ENCODE measurements around the gene PNPLA4. TPM values are rescaled to one million over a fixed set of nuclear protein-coding genes. Genes with fewer than 3 reads are reported as not detected.

The PNPLA4 gene, protein sequence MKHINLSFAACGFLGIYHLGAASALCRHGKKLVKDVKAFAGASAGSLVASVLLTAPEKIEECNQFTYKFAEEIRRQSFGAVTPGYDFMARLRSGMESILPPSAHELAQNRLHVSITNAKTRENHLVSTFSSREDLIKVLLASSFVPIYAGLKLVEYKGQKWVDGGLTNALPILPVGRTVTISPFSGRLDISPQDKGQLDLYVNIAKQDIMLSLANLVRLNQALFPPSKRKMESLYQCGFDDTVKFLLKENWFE
- 24.1 TPM for polyA plus RNA-seq (2012; ENCODE audit: missing spikeins)

DNA sequence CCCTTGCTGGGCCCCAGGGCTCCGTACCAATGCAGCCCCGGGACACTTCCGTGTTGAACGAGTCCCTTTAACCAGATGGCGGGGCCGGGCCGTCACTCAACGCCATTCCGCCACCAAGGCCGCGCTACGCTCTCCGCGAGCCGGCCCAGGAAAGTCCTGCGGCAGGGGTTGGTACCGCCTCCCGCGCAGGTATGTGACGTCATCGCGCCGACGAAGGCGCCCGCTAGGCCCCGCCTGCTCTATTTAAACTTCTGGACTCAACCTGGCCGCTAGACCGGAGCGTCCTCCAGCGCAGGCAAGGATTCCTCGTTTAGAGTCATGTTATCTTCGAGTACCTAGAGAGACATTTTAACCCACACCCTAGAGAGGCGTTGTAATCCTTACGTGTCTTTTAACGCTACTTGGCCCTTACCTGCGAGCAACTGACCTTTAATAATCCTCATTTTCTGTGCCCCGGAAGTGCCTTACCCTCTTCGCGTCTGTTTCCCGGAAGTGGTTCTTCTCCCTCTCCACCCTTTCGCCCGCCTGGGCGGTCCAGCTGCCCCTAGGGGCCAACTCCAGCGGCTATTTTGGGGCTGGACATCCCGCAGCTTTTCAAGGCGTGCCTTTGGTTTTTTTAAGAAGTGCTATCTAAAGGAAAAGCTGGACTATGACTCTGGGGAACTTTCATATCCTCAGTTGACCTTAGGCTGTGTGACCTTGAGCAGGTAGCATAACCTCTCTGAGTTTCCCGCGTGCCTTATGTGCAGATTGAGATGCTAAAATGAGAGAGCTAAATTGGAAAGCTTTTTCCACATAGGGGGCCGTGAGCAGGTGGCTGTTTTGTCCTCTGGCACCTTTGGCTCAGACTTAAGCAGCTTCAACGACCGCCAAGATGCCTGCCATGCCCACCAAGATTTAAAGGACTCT lies at the start of gene PNPLA4:
PNPLA4 (minus strand) TSS at position 155 of the 909 bp plus-strand sequence. CDS start 1,294 bp downstream, outside the sequence.
- peak; percentile 100 for FAIRE-seq
- TF ChIP-seq POLR2AphosphoS5 (IDR thresholded peaks at IDR 0.05; ENCODE audit: low read depth, low read length) (peak; percentile 97), TAF1 (IDR thresholded peaks at IDR 0.05; ENCODE audit: borderline replicate concordance, low read depth, low read length) (peak; percentile 85), POLR2A (IDR thresholded peaks at IDR 0.05; ENCODE audit: low read depth, low read length) (peak; percentile 95)

DNA sequence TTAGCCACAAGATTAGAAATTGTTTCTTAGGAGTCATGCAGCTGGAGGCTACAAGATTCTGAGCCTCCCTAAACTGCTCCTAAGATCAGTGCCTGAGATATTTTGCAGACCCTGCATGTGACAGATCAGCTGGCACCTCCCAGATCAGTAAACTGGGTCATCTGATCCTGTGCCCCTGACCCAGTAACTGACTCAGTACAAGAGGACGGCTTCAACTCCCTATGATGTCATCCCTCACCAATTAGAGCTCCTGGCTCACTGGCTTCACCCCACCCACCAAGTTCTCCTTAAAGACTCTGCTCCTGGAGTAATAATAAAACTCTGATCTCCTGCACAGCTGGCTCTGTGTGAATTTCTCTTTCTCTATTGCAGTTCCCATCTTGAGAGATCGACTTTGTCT lies 45.4 kb upstream of the PNPLA4 start:
- DNase-seq (ENCODE audit: insufficient read length) = no peak
- no peak for FAIRE-seq
- TF ChIP-seq POLR2AphosphoS5 (IDR thresholded peaks at IDR 0.05; ENCODE audit: low read depth, low read length) (no peak), TAF1 (IDR thresholded peaks at IDR 0.05; ENCODE audit: borderline replicate concordance, low read depth, low read length) (no peak), POLR2A (IDR thresholded peaks at IDR 0.05; ENCODE audit: low read depth, low read length) (no peak)

More for the DNA sequence above, at the start of gene PNPLA4:
- peak; percentile 69 for DNase-seq (ENCODE audit: insufficient read length)

DNA sequence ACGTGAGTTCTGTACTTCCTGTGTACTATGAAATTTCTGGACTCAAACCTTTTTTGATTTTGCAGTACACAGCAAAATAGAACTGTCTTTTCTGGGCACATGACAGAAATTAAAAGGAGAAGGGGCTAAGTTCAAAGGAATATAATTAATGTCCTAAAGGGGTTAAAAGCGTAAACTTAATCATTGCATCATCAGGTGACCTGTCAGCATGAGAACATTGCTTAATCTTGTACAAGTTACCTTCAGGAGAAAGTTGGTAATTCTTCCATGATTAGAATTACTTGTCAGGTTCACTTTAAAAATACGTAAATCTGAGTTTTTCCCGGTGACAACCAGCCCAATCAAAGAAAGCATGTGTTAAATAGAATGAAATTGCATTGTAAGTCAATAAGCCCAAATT lies 43.2 kb upstream of the PNPLA4 start:
- TF ChIP-seq POLR2A (IDR thresholded peaks at IDR 0.05; ENCODE audit: low read depth, low read length) = no peak
- no peak for TF ChIP-seq POLR2AphosphoS5 (IDR thresholded peaks at IDR 0.05; ENCODE audit: low read depth, low read length)
- no peak for TF ChIP-seq TAF1 (IDR thresholded peaks at IDR 0.05; ENCODE audit: borderline replicate concordance, low read depth, low read length)
- FAIRE-seq = no peak

GRCh38 chrX:7965436-7965835 lies 38.2 kb upstream of the PNPLA4 start:
- FAIRE-seq (no peak), DNase-seq (ENCODE audit: insufficient read length) (no peak)
- TF ChIP-seq TAF1 (IDR thresholded peaks at IDR 0.05; ENCODE audit: borderline replicate concordance, low read depth, low read length) = no peak
- no peak for TF ChIP-seq POLR2A (IDR thresholded peaks at IDR 0.05; ENCODE audit: low read depth, low read length)
- TF ChIP-seq POLR2AphosphoS5 (IDR thresholded peaks at IDR 0.05; ENCODE audit: low read depth, low read length) = no peak

More for the DNA sequence above, 43.2 kb upstream of the PNPLA4 start:
- no peak for DNase-seq (ENCODE audit: insufficient read length)

- TF ChIP-seq TAF1 (IDR thresholded peaks at IDR 0.05; ENCODE audit: borderline replicate concordance, low read depth, low read length) (no peak), POLR2A (IDR thresholded peaks at IDR 0.05; ENCODE audit: low read depth, low read length) (no peak), POLR2AphosphoS5 (IDR thresholded peaks at IDR 0.05; ENCODE audit: low read depth, low read length) (no peak)
- no peak for DNase-seq (ENCODE audit: insufficient read length)
- peak; percentile 14 for FAIRE-seq
These were observed 33.0 kb upstream of the PNPLA4 start for GRCh38 chrX:7960246-7960645.

DNA sequence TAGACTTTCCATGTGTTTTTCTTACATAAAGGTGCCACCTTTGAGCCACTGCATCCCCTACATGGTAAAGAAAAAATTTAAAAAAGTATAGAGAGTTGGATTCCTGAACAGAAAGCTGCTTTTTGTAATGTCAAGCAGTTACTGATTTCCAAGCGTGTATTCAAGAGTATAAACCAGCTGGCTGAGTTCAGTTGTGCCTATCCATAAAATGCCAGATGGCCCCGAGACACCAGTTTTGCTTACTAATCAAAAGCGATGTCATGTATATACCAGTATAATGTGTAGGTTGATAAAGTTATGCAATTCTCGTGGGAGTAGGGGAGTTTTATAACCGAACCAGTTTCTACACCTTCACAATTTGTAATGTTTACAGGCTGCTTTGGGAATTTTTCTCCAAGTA lies 26.2 kb upstream of the PNPLA4 start:
- FAIRE-seq = no peak
- TF ChIP-seq POLR2A (IDR thresholded peaks at IDR 0.05; ENCODE audit: low read depth, low read length) (no peak), TAF1 (IDR thresholded peaks at IDR 0.05; ENCODE audit: borderline replicate concordance, low read depth, low read length) (no peak), POLR2AphosphoS5 (IDR thresholded peaks at IDR 0.05; ENCODE audit: low read depth, low read length) (no peak)
- DNase-seq (ENCODE audit: insufficient read length) = no peak

DNA sequence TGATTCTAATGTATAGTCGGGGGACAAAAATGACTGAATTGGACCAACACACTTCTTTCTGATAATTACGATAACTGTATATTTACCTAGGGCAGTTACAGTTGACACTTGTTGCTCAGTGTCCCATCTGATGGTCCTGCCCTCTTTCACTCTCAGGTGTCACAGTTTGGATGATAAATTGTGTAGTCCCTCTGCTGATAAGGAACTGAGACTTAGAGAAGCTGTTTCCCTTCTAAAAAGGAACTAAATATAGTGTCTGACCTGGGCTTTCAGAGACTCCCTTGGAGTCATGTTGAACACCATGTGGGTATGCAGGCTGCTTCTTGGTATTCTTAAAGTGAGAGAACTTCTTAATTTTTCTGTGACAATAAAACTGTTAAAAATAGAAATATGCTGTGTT lies 23.7 kb upstream of the PNPLA4 start:
- peak; percentile 79 for FAIRE-seq
- no peak for DNase-seq (ENCODE audit: insufficient read length)
- TF ChIP-seq TAF1 (IDR thresholded peaks at IDR 0.05; ENCODE audit: borderline replicate concordance, low read depth, low read length) = no peak
- no peak for TF ChIP-seq POLR2A (IDR thresholded peaks at IDR 0.05; ENCODE audit: low read depth, low read length)
- no peak for TF ChIP-seq POLR2AphosphoS5 (IDR thresholded peaks at IDR 0.05; ENCODE audit: low read depth, low read length)

- no peak for DNase-seq (ENCODE audit: insufficient read length)
- TF ChIP-seq POLR2AphosphoS5 (IDR thresholded peaks at IDR 0.05; ENCODE audit: low read depth, low read length) (no peak), POLR2A (IDR thresholded peaks at IDR 0.05; ENCODE audit: low read depth, low read length) (no peak), TAF1 (IDR thresholded peaks at IDR 0.05; ENCODE audit: borderline replicate concordance, low read depth, low read length) (no peak)
- peak; percentile 33 for FAIRE-seq
These were observed 21.3 kb upstream of the PNPLA4 start for GRCh38 chrX:7948483-7948882.

DNA sequence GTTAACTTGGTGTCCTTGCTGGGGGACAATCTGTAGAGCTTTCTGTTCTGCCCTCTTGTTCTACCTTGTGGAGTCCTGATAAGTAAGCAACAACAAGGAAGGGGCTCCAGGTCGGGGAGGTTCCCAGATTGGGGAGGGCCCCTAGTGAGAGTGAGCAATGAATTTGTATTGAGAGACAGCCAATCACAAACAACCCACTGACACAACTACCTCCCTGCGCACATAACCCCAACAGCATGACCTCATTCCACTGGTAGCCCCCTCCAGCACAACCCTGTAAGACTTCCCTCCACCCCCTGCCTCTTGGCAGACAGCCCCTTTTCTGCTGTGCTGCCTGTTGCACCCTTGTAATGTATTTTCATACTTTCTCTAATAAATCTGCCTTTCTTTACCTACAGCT lies 19.7 kb upstream of the PNPLA4 start:
- no peak for FAIRE-seq
- TF ChIP-seq POLR2A (IDR thresholded peaks at IDR 0.05; ENCODE audit: low read depth, low read length) = no peak
- TF ChIP-seq TAF1 (IDR thresholded peaks at IDR 0.05; ENCODE audit: borderline replicate concordance, low read depth, low read length) = no peak
- no peak for DNase-seq (ENCODE audit: insufficient read length)

DNA sequence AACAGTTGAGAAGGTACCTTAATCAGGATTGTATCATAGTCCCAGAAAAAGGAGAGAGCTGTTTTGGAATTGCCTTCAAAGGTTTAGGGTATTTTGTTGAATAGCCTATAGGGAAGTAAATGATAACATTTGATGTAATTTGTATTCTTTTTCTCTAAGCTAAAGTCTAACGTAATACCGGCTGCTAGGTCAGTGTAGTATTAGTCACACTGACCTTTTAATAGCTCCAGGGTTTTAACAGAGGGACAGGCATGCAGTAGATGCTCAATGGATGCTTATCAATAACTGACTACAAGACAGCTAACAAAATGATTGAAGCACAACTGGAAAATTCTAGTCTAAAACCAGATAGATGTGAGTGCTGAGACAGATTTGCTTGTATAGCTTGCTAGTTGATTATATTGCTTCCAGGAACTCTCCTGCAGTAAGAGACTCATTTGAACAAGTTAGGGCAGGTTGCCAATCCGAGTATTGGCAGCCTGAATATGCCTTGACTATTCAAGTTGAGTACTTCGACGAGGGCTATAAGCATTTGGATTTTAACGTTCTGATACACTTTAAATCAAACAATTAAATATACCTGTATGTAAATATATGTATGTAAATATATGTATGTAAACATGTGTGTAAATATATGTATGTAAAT lies 16.5 kb upstream of the PNPLA4 start:
- no peak for DNase-seq (ENCODE audit: insufficient read length)
- FAIRE-seq = no peak
- TF ChIP-seq POLR2A (IDR thresholded peaks at IDR 0.05; ENCODE audit: low read depth, low read length) (no peak), TAF1 (IDR thresholded peaks at IDR 0.05; ENCODE audit: borderline replicate concordance, low read depth, low read length) (no peak), POLR2AphosphoS5 (IDR thresholded peaks at IDR 0.05; ENCODE audit: low read depth, low read length) (no peak)

DNA sequence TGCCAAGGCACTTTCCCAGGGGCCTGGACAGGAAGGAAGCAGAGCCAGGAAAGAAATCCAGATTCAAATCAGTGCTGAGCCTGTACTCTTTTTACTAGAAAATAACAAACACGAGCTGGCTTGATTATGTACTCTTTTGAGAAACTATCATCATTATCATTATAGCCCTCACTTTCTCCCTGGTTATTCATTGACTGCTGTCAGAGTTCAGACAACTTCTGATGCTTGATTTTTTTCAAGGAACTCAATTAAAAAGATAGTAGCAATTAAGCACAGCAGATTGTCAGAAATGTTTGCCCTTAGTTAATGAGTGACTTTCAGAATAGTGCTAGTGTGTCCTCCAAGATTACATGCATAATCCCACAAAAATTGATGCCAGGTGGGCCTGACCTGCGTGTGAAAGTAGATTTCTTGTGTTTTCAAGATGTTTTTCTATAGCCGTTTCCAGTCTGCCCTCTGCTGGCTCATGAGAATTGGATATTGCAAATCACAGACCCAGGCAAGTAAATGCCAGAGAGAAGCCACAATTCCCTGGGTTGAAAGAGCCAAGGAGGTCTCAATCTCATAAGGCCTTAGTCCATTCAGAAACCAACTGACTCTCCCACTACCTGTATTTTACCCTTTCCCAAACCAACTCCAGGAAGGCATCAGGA lies 14.3 kb upstream of the PNPLA4 start:
- TF ChIP-seq POLR2AphosphoS5 (IDR thresholded peaks at IDR 0.05; ENCODE audit: low read depth, low read length) (no peak), TAF1 (IDR thresholded peaks at IDR 0.05; ENCODE audit: borderline replicate concordance, low read depth, low read length) (no peak), POLR2A (IDR thresholded peaks at IDR 0.05; ENCODE audit: low read depth, low read length) (no peak)
- FAIRE-seq (peak; percentile 73), DNase-seq (ENCODE audit: insufficient read length) (no peak)

All from GM12892 (cell line).